ENCODE measurements around the gene ETV4. TPM values are rescaled to one million over a fixed set of nuclear protein-coding genes. Genes with fewer than 3 reads are reported as not detected.

ETV4 gene
- total RNA-seq, 1 donor from 2014 or later: not detected

GRCh38 chr17:43573579-43574321 lies 27.6 kb upstream of the ETV4 start:
- Mint-ChIP-seq H3K4me1 (ENCODE audit: low read depth, unreplicated experiment) (peaks cover 16% of the 10 kb centered on the region), H3K4me3 (ENCODE audit: unreplicated experiment) (no peak overlapping the region), H3K27ac (ENCODE audit: unreplicated experiment) (no peak overlapping the region), H3K27me3 (ENCODE audit: unreplicated experiment) (peaks cover 4% of the 10 kb centered on the region), H3K9me3 (ENCODE audit: unreplicated experiment) (peaks cover 2% of the 10 kb centered on the region), H3K36me3 (ENCODE audit: unreplicated experiment) (no peaks in the 10 kb centered on the region)
- DNase-seq: no peak
- TF ChIP-seq CTCF (IDR thresholded peaks at IDR 0.05; ENCODE audit: partially characterized antibody, unreplicated experiment): no peak

GRCh38 chr17:43572368-43572980 lies 26.3 kb upstream of the ETV4 start:
- Mint-ChIP-seq H3K4me3 (ENCODE audit: unreplicated experiment) (no peak overlapping the region), H3K27me3 (ENCODE audit: unreplicated experiment) (peaks cover 4% of the 10 kb centered on the region), H3K4me1 (ENCODE audit: low read depth, unreplicated experiment) (peaks cover 4% of the 10 kb centered on the region), H3K9me3 (ENCODE audit: unreplicated experiment) (no peaks in the 10 kb centered on the region), H3K27ac (ENCODE audit: unreplicated experiment) (no peak overlapping the region), H3K36me3 (ENCODE audit: unreplicated experiment) (no peaks in the 10 kb centered on the region)
- no peak for DNase-seq
- no peak for TF ChIP-seq CTCF (IDR thresholded peaks at IDR 0.05; ENCODE audit: partially characterized antibody, unreplicated experiment)

GRCh38 chr17:43570518-43570928 lies 24.4 kb upstream of the ETV4 start:
- no peak for TF ChIP-seq CTCF (IDR thresholded peaks at IDR 0.05; ENCODE audit: partially characterized antibody, unreplicated experiment)
- no peaks in the 10 kb centered on the region for H3K4me1 Mint-ChIP-seq (ENCODE audit: low read depth, unreplicated experiment)
- no peak for DNase-seq
- no peak overlapping the region for H3K27ac Mint-ChIP-seq (ENCODE audit: unreplicated experiment)
- H3K9me3 Mint-ChIP-seq (ENCODE audit: unreplicated experiment): no peaks in the 10 kb centered on the region
- no peaks in the 10 kb centered on the region for H3K36me3 Mint-ChIP-seq (ENCODE audit: unreplicated experiment)
- peaks cover 4% of the 10 kb centered on the region for H3K27me3 Mint-ChIP-seq (ENCODE audit: unreplicated experiment)
- no peak overlapping the region for H3K4me3 Mint-ChIP-seq (ENCODE audit: unreplicated experiment)

- H3K4me3 Mint-ChIP-seq (ENCODE audit: unreplicated experiment): no peak overlapping the region
- DNase-seq: no peak
- no peak for TF ChIP-seq CTCF (IDR thresholded peaks at IDR 0.05; ENCODE audit: partially characterized antibody, unreplicated experiment)
- H3K9me3 Mint-ChIP-seq (ENCODE audit: unreplicated experiment): no peaks in the 10 kb centered on the region
- H3K36me3 Mint-ChIP-seq (ENCODE audit: unreplicated experiment): no peaks in the 10 kb centered on the region
- H3K27ac Mint-ChIP-seq (ENCODE audit: unreplicated experiment): no peak overlapping the region
- H3K4me1 Mint-ChIP-seq (ENCODE audit: low read depth, unreplicated experiment): no peaks in the 10 kb centered on the region
- peaks cover 6% of the 10 kb centered on the region for H3K27me3 Mint-ChIP-seq (ENCODE audit: unreplicated experiment)
Measured at GRCh38 chr17:43568506-43569082, 22.5 kb upstream of the ETV4 start.

Data from glutamatergic neuron (in vitro differentiated cells).